Body of pancreas (tissue), 4 donors: ENCODE results near the gene GHDC. TPM values are rescaled to one million over a fixed set of nuclear protein-coding genes. Genes with fewer than 3 reads are reported as not detected.
A peak's percentile ranks its signal among the peaks of the same experiment; 100 is the strongest.

Experiments used
- ATAC-seq: fragments of 150-250 bp; one replicate; pipeline ENCODE4 v1.9.1; 2016
- DNase-seq, 4 donors: peaks; one replicate each; pipeline ENCODE4 v3.0.0-alpha.2; 2019
- H3K27ac ChIP-seq, 4 donors: fragments of 200-600 bp; sonication (generic); 1 replicate in 3 of 4; 2 replicates in 1 of 4; pipeline versions ENCODE4 v1.5.1 to v1.6.1; 2016 to 2019; ENCODE audit warnings: mild to moderate bottlenecking in 1 of 4, mixed read lengths in 1 of 4, moderate library complexity in 1 of 4
- H3K27me3 ChIP-seq, 2 donors: fragments of 200-600 bp; sonication (generic); one replicate each; pipeline ENCODE4 v1.6.0; 2016; ENCODE audit warnings: mild to moderate bottlenecking in 1 of 2
- H3K36me3 ChIP-seq, 2 donors: fragments of 200-600 bp; sonication (generic); replicated peaks in 1 of 2; 2 replicates each; pipeline ENCODE4 v1.5.1; 2016; ENCODE audit warnings: low read depth in 2 of 2; ENCODE audit not compliant: insufficient read depth in 1 of 2
- H3K4me1 ChIP-seq: fragments of 200-600 bp; sonication (generic); one replicate; pipeline ENCODE4 v1.6.0; 2016
- H3K4me3 ChIP-seq, 2 donors: fragments of 200-600 bp; sonication (generic); 1 replicate in 1 of 2; 2 replicates in 1 of 2; pipeline ENCODE4 v1.5.1; 2016 to 2019
- H3K9me3 ChIP-seq, 3 donors: fragments of 200-600 bp; sonication (generic); 1 replicate in 2 of 3; 2 replicates in 1 of 3; pipeline ENCODE4 v1.5.1; 2016
- CTCF ChIP-seq, 7 experiments: fragments of 450-650 bp in 4 of 7; fragments of 200-600 bp in 3 of 7; sonication (generic) in 3 of 7; IDR thresholded peaks; one replicate each; pipeline ENCODE4 v1.5.1; 2016 to 2019; ENCODE audit warnings: antibody characterized with exemption in 7 of 7
- POLR2A ChIP-seq, 3 donors: fragments of 450-650 bp; IDR thresholded peaks; one replicate each; pipeline ENCODE4 v1.6.1; 2016; ENCODE audit warnings: antibody characterized with exemption in 3 of 3, mild to moderate bottlenecking in 2 of 3
- WGBS, 2 donors: methylation state at CpG; one replicate each; pipeline ENCODE4 v1.1.5; 2017; 5-methylcytosine and 5-hydroxymethylcytosine counted together
- intact Hi-C: fragments of 100-400 bp; cut with DNase I; formaldehyde crosslinking; loops from one replicate; pipeline ENCODE4 v1.15.1; 2023
- total RNA-seq, 2 donors: library from RNA; depleted of rRNA; stranded (reverse); fragments of >200 nt; gene quantifications; one replicate each; pipeline ENCODE4 v1.1.0, GENCODE V29; 2016

The GHDC gene
- total RNA-seq, 2 donors from 2014 or later = 35.8 to 42.2 TPM

GRCh38 chr17:42165751-42166150 is 28.5 kb downstream of the GHDC start:
- H3K27ac ChIP-seq = no peak overlapping the region
- H3K9me3 ChIP-seq = no peaks in the 10 kb centered on the region
- 78 to 79% methylated on average over 6 of the region's 6 CpGs for WGBS, 2 donors
- ATAC-seq (no peak), DNase-seq (no peak)
- H3K4me1 ChIP-seq = no peaks in the 10 kb centered on the region
- TF ChIP-seq POLR2A (IDR thresholded peaks at IDR 0.05) (no peak), CTCF (IDR thresholded peaks at IDR 0.05) (no peak)
- intact Hi-C loops = no loop called here
- H3K36me3 ChIP-seq = no peaks in the 10 kb centered on the region
- H3K27me3 ChIP-seq = no peaks in the 10 kb centered on the region
- H3K4me3 ChIP-seq = no peak overlapping the region

- Histone ChIP-seq H3K27me3 (no peaks in the 10 kb centered on the region), H3K4me1 (no peaks in the 10 kb centered on the region), H3K36me3 (no peaks in the 10 kb centered on the region), H3K9me3 (no peaks in the 10 kb centered on the region), H3K4me3 (no peak overlapping the region), H3K27ac (no peak overlapping the region)
- no peak for DNase-seq
- no peak for ATAC-seq
- 55 to 72% methylated on average over 8 to 20 of the region's 22 CpGs for WGBS, 2 donors
- TF ChIP-seq CTCF (IDR thresholded peaks at IDR 0.05) (no peak), POLR2A (IDR thresholded peaks at IDR 0.05) (no peak)
- intact Hi-C loops = no loop called here
Observed at GRCh38 chr17:42163696-42164407, 30.4 kb downstream of the GHDC start.

GRCh38 chr17:42163113-42163512 is 31.2 kb downstream of the GHDC start:
- Histone ChIP-seq H3K36me3 (no peaks in the 10 kb centered on the region), H3K27ac (no peak overlapping the region), H3K4me3 (no peak overlapping the region), H3K27me3 (no peaks in the 10 kb centered on the region), H3K9me3 (no peaks in the 10 kb centered on the region), H3K4me1 (no peaks in the 10 kb centered on the region)
- TF ChIP-seq CTCF (IDR thresholded peaks at IDR 0.05) (peak in 3 of 7 experiments; percentile 19 to 25 (median 20)), POLR2A (IDR thresholded peaks at IDR 0.05) (no peak)
- whole genome bisulfite sequencing, 2 donors = 50% methylated on average over 8 of the region's 8 CpGs
- ATAC-seq (no peak), DNase-seq (no peak)
- intact Hi-C loops = no loop called here

- no peaks in the 10 kb centered on the region for H3K9me3 ChIP-seq
- no peaks in the 10 kb centered on the region for H3K36me3 ChIP-seq
- no peak overlapping the region for H3K4me3 ChIP-seq
- H3K4me1 ChIP-seq = peaks cover 3% of the 10 kb centered on the region
- DNase-seq (no peak), ATAC-seq (no peak)
- no peaks in the 10 kb centered on the region for H3K27me3 ChIP-seq
- 90 to 95% methylated on average over 7 of the region's 7 CpGs for WGBS, 2 donors
- H3K27ac ChIP-seq = no peak overlapping the region
- TF ChIP-seq CTCF (IDR thresholded peaks at IDR 0.05) = no peak
- no peak for TF ChIP-seq POLR2A (IDR thresholded peaks at IDR 0.05)
- intact Hi-C loops = no loop called here
Observed at GRCh38 chr17:42160531-42160910, 33.8 kb downstream of the GHDC start.
